NCI-H1417 treated with DMSO at 0.1 percent for 48 hours (cell line): ENCODE measurements around the gene OR14A16.

ENCODE experiments used
- DNase-seq: peaks from one replicate; lab custom pipeline; 2025; lab: John Stamatoyannopoulos, UW

Gene OR14A16

GRCh38 chr1:247824023-247824422, at the start of gene OR14A16:
TSS of gene OR14A16 (minus strand) at chr1:247824119. CDS start at chr1:247815729, 8,390 bp downstream.
- no peak for DNase-seq

GRCh38 chr1:247865416-247865815, 41.5 kb upstream of the OR14A16 start:
- DNase-seq = no peak

GRCh38 chr1:247864644-247865043, 40.7 kb upstream of the OR14A16 start:
- no peak for DNase-seq

GRCh38 chr1:247862756-247863155, 38.8 kb upstream of the OR14A16 start:
- DNase-seq = no peak

- DNase-seq = no peak
These were observed 34.2 kb upstream of the OR14A16 start for GRCh38 chr1:247857985-247858619.

- DNase-seq = no peak
These were observed 33.4 kb upstream of the OR14A16 start, which contains the start of gene TRIM58 for GRCh38 chr1:247857069-247857984. TSS of gene TRIM58 (plus strand) at chr1:247857187. CDS start at chr1:247857247, 60 bp downstream.

GRCh38 chr1:247855911-247856310, 32.0 kb upstream of the OR14A16 start:
- DNase-seq = no peak

GRCh38 chr1:247854899-247855545, 31.1 kb upstream of the OR14A16 start:
- DNase-seq = no peak

GRCh38 chr1:247849616-247850015, 25.7 kb upstream of the OR14A16 start:
- DNase-seq = no peak

GRCh38 chr1:247848346-247848745, 24.4 kb upstream of the OR14A16 start:
- no peak for DNase-seq

- DNase-seq = no peak
These were observed 21.7 kb upstream of the OR14A16 start for GRCh38 chr1:247845693-247846017.

- no peak for DNase-seq
These were observed 21.2 kb upstream of the OR14A16 start for GRCh38 chr1:247845011-247845692.

GRCh38 chr1:247843411-247843810, 19.5 kb upstream of the OR14A16 start:
- DNase-seq = no peak

GRCh38 chr1:247841796-247842195, 17.9 kb upstream of the OR14A16 start, which contains the start of gene OR11L1:
TSS of gene OR11L1 (minus strand) at chr1:247841896. CDS start at chr1:247841896, 0 bp downstream.
- no peak for DNase-seq

- no peak for DNase-seq
These were observed 16.9 kb upstream of the OR14A16 start for GRCh38 chr1:247840818-247841217.

GRCh38 chr1:247833601-247834000, 9.7 kb upstream of the OR14A16 start:
- DNase-seq = no peak

GRCh38 chr1:247829656-247830055, 5.7 kb upstream of the OR14A16 start:
- no peak for DNase-seq

GRCh38 chr1:247825362-247825761, 1.4 kb upstream of the OR14A16 start:
- no peak for DNase-seq

GRCh38 chr1:247822060-247822459, 1.9 kb downstream of the OR14A16 start:
- DNase-seq = no peak

GRCh38 chr1:247812637-247813036, 11.3 kb downstream of the OR14A16 start:
- DNase-seq = no peak

- DNase-seq = no peak
These were observed 26.4 kb downstream of the OR14A16 start for GRCh38 chr1:247797518-247797917.

GRCh38 chr1:247769603-247770002, 54.3 kb downstream of the OR14A16 start:
- no peak for DNase-seq
